ENCODE results near the gene AFF3. TPM values are rescaled to one million over a fixed set of nuclear protein-coding genes. Genes with fewer than 3 reads are reported as not detected.

Gene AFF3
- total RNA-seq, 1 experiment from 2014 or later = 0.61 TPM

GRCh38 chr2:99900556-99900955 lies 241.8 kb downstream of the AFF3 start:
- H3K4me3 ChIP-seq (replicated peaks in 1 of 2; ENCODE audit: low read depth in 1 of 2, low read length in 2 of 2) = no peak overlapping the region
- no peaks in the 10 kb centered on the region for H4K20me1 ChIP-seq (ENCODE audit: insufficient read depth)
- no peak overlapping the region for H2AFZ ChIP-seq (ENCODE audit: low read depth, low read length, poor library complexity, severe bottlenecking)
- CTCF ChIA-PET = no interaction called here
- H3K79me2 ChIP-seq (ENCODE audit: insufficient read depth, low read length) = no peaks in the 10 kb centered on the region
- H3K9ac ChIP-seq (ENCODE audit: low read length) = no peak overlapping the region
- intact Hi-C loops (cut with micrococcal nuclease) = no loop called here
- no peaks in the 10 kb centered on the region for H3K9me2 ChIP-seq (ENCODE audit: insufficient read depth)
- peaks cover 83% of the 10 kb centered on the region for H3K27me3 ChIP-seq (ENCODE audit: insufficient read depth, low read length)
- no peak overlapping the region for H3K4me2 ChIP-seq (ENCODE audit: low read length)
- POLR2A ChIA-PET = no interaction called here
- TF ChIP-seq RAD21 (IDR thresholded peaks at IDR 0.05; ENCODE audit: low read depth) (no peak), ZBTB33 (IDR thresholded peaks at IDR 0.05; ENCODE audit: extremely low read depth, insufficient replicate concordance, low read length) (no peak), EZH2phosphoT487 (IDR thresholded peaks at IDR 0.05; ENCODE audit: borderline replicate concordance) (no peak), CBX3 (IDR thresholded peaks at IDR 0.05; ENCODE audit: low read depth) (no peak), ZNF274 (IDR thresholded peaks at IDR 0.05; ENCODE audit: low read depth, low read length) (no peak), ELF1 (IDR thresholded peaks at IDR 0.05; ENCODE audit: borderline replicate concordance, low read depth) (no peak), CTCF (IDR thresholded peaks at IDR 0.05 in 2 of 3, conservative IDR thresholded peaks at IDR 0.05 in 1 of 3; ENCODE audit: borderline replicate concordance in 1 of 3, insufficient read depth in 1 of 3, low read depth in 2 of 3, low read length in 2 of 3) (no peak), FOSL1 (IDR thresholded peaks at IDR 0.05; ENCODE audit: low read depth) (no peak), REST (IDR thresholded peaks at IDR 0.05; ENCODE audit: low read depth) (no peak), EGR1 (IDR thresholded peaks at IDR 0.05; ENCODE audit: low read depth) (no peak), SP1 (IDR thresholded peaks at IDR 0.05; ENCODE audit: low read depth) (no peak), ATF3 (IDR thresholded peaks at IDR 0.05) (no peak), SRF (IDR thresholded peaks at IDR 0.05; ENCODE audit: low read depth) (no peak), POLR2AphosphoS5 (IDR thresholded peaks at IDR 0.05; ENCODE audit: low read depth, low read length) (no peak), TCF7L2 (IDR thresholded peaks at IDR 0.05; ENCODE audit: borderline replicate concordance, extremely low read depth, insufficient read depth, insufficient read length) (no peak), SIN3A (IDR thresholded peaks at IDR 0.05; ENCODE audit: low read depth) (no peak), EZH2 (IDR thresholded peaks at IDR 0.05) (no peak), CEBPB (IDR thresholded peaks at IDR 0.05; ENCODE audit: low read depth) (no peak)
- no peaks in the 10 kb centered on the region for H3K4me1 ChIP-seq (ENCODE audit: control insufficient read depth in 1 of 2, insufficient read depth in 2 of 2, low read length in 2 of 2)
- RAD21 ChIA-PET (ENCODE audit: low non-redundant PET in 1 of 2, low total read pairs in 2 of 2, uncharacterized antibody in 2 of 2, unreplicated experiment in 2 of 2) = no interaction called here
- no peak overlapping the region for H3K27ac ChIP-seq (ENCODE audit: low read depth, low read length)
- no peaks in the 10 kb centered on the region for H3K36me3 ChIP-seq (ENCODE audit: control insufficient read depth in 1 of 2, insufficient read depth in 2 of 2, low read length in 2 of 2)
- H3K9me3 ChIP-seq (ENCODE audit: control insufficient read depth in 1 of 2, insufficient read depth in 1 of 2, low read depth in 1 of 2, low read length in 2 of 2) = no peaks in the 10 kb centered on the region
- DNase-seq (ENCODE audit: low read depth, low spot score) (no peak), ATAC-seq (no peak)
- no TSS peak for BruUV-seq (replicated peaks)

Measured in HCT116 (cell line).